ENCODE data around the gene FAM177A1.
"Not testable (repeated sequence)": the region's sequence is repeated elsewhere in the genome, so short reads cannot be mapped to it uniquely, and the experiment has no call there.

FAM177A1 gene

DNA sequence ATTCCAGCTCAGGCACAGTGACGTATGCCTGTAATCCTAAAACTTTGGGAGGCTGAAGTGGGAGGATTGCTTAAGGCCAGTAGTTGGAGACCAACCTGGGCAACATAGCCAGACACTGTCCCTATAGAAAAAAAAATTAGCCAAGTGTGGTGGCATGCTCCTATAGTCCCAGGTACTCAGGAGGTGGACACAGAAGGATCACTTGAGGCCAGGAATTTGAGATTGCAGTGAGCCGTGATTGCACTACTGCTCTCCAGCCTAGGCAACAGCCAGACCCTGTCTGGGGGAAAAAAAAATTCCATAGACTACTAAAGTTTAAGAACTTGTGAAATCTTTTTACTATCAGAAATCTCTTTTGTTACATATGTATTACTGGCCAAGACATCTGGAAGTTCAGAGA lies 6.6 kb downstream of the FAM177A1 start:
- no peak for DNase-seq (ENCODE audit: low read depth)
- in situ Hi-C loops (cut with HindIII; ENCODE audit: low sequenced_read_pairs): no loop called here
- TF ChIP-seq, protein P1, sequence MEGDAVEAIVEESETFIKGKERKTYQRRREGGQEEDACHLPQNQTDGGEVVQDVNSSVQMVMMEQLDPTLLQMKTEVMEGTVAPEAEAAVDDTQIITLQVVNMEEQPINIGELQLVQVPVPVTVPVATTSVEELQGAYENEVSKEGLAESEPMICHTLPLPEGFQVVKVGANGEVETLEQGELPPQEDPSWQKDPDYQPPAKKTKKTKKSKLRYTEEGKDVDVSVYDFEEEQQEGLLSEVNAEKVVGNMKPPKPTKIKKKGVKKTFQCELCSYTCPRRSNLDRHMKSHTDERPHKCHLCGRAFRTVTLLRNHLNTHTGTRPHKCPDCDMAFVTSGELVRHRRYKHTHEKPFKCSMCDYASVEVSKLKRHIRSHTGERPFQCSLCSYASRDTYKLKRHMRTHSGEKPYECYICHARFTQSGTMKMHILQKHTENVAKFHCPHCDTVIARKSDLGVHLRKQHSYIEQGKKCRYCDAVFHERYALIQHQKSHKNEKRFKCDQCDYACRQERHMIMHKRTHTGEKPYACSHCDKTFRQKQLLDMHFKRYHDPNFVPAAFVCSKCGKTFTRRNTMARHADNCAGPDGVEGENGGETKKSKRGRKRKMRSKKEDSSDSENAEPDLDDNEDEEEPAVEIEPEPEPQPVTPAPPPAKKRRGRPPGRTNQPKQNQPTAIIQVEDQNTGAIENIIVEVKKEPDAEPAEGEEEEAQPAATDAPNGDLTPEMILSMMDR (IDR thresholded peaks at IDR 0.05; ENCODE audit: low read depth, low read length, missing control alignments): no peak
- no peak overlapping the region for H3K4me3 ChIP-seq (ENCODE audit: low read depth, low read length)

DNA sequence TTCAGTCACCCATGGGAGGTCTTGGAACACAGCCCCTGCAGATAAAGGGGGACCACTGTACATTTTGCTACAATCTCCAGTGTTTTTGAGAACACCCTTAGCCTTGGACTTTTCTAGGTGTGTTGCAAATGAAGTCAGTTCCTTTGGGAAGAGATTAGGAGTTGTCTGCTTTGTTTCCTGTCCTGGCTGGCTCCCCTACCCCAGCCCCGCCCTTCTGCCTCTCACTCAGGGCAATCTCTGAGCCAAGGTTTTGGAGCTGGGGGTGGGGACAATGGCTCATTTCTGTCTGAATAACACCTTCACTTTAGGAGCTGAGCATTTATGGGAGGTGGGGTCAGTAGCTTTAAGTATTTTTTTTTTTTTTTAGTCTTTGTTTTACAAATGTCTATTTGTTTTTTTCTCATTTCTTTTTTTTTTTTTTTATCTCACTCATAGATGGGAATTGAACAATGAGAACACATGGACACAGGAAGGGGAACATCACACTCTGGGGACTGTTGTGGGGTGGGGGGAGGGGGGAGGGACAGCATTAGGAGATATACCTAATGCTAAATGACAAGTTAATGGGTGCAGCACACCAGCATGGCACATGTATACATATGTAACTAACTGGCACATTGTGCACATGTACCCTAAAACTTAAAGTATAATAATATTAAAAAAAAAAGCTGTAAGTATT lies 15.2 kb downstream of the FAM177A1 start:
- H3K4me3 ChIP-seq (ENCODE audit: low read depth, low read length); DNase-seq (ENCODE audit: low read depth); in situ Hi-C loops (cut with HindIII; ENCODE audit: low sequenced_read_pairs): not testable (repeated sequence)

DNA sequence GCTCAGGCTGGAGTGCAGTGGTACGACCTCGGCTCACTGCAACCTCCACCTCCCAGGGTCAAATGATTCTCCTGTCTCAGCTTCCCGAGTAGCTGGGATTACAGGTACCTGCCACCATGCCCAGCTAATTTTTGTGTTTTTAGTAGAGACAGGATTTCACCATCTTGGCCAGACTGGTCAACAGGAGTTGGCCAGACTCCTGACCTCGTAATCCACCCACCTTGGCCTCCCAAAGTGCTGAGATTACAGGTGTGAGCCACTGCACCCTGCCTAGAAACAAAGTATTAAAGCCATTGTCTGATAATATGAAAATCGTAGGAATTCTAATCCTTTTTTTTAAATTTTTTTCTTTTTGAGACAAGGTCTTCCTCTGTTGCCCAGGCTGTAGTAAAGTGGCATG lies 19.7 kb downstream of the FAM177A1 start:
- H3K4me3 ChIP-seq (ENCODE audit: low read depth, low read length); in situ Hi-C loops (cut with HindIII; ENCODE audit: low sequenced_read_pairs); DNase-seq (ENCODE audit: low read depth): not testable (repeated sequence)

DNA sequence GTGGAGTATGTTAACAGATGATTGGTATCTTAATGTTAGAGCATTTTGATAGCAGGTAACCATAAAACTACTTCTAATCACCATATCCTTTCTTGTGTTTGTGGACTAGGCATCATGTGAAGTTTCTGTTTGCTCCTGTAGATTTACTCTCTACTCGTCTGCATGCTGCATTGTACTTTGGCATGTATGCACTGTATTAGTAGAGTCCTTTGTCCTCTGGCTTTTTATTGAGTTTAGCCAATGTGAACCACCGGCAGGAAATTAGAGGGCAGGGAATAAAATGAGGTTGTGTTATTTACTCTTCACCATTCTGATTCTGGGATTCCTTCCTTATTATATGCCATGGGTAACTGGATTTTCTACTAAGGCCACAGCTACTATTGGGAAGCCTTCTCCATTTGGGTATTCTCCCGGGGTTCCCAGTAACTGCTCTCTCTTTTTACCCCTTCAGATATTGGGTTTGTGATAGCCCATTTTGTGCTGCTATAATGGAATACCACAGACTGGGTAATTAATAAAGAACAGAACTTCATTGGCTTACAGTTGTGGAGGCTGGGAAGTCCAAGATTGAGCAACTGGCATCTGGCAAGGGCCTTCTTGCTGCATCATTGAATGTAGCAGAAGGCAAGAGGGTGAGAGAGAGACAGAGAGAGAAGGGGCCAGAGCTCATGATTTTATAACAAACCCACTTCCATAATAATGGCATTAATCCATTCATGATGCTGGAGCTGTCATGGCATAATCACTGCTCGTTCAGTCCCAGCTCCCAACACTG lies 22.4 kb downstream of the FAM177A1 start:
- H3K4me3 ChIP-seq (ENCODE audit: low read depth, low read length): no peak overlapping the region
- TF ChIP-seq, protein P1 (IDR thresholded peaks at IDR 0.05; ENCODE audit: low read depth, low read length, missing control alignments): no peak
- no peak for DNase-seq (ENCODE audit: low read depth)
- in situ Hi-C loops (cut with HindIII; ENCODE audit: low sequenced_read_pairs): no loop called here

DNA sequence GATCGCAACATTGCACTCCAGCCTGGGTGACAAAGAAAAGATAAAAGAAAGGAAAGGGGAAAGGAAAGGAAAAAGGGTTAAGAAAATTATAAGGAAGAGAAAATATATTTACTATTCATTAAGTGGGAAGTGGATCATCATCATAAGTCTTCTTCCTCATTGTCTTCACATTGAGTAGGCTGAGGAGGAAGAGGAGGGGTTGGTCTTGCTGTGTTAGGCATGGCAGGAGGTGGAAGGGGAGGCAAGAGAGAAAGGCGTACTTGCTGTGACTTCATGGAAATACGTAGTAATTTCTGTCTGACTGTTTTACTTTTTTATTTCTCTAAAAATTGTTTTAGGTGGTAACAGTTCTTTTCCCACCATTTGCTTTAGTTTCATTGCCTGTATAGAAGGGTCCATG lies 26.2 kb downstream of the FAM177A1 start:
- H3K4me3 ChIP-seq (ENCODE audit: low read depth, low read length): no peak overlapping the region

DNA sequence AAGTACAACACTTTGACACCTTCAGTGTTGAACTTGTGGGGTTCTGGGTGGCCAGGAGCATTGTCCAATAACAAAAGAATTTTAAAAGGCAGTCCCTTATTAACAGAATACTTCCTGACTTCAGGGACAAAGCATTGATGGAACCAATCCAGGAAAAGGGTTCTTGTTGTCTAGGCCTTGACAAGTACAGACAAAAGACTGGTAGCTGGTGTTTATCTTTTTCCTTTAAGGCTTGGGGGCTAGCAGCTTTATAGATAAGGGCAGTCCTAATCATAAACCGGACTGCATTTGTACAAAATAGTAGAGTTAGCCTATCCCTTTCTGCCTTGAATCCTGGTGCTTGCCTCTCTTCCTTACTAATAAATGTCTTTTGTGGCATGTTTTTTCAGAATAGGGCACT lies 27.4 kb downstream of the FAM177A1 start:
- no peak for DNase-seq (ENCODE audit: low read depth)
- no peak overlapping the region for H3K4me3 ChIP-seq (ENCODE audit: low read depth, low read length)
- in situ Hi-C loops (cut with HindIII; ENCODE audit: low sequenced_read_pairs): no loop called here
- TF ChIP-seq, protein P1 (IDR thresholded peaks at IDR 0.05; ENCODE audit: low read depth, low read length, missing control alignments): no peak

More for the DNA sequence above, 26.2 kb downstream of the FAM177A1 start:
- DNase-seq (ENCODE audit: low read depth): no peak
- TF ChIP-seq, protein P1 (IDR thresholded peaks at IDR 0.05; ENCODE audit: low read depth, low read length, missing control alignments): no peak
- in situ Hi-C loops (cut with HindIII; ENCODE audit: low sequenced_read_pairs): no loop called here

DNA sequence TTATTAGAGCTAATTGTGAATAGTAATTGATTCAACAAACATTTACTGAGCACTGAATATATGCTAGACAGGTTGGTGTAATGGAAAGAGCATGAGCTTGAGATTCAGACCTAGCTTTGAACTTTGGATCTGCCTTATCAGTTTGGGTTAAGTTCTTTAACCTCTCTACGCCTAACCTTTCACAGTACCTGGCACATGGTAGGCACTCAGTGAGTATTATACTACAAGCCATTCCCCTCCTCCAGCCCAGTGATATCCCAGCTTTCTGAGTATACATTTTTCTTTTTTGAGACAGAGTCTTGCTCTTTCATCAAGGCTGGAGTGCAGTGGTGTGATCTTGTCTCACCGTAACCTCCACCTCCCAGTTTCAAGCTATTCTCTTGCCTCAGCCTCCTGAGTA lies 32.0 kb downstream of the FAM177A1 start:
- TF ChIP-seq, protein P1 (IDR thresholded peaks at IDR 0.05; ENCODE audit: low read depth, low read length, missing control alignments): no peak
- in situ Hi-C loops (cut with HindIII; ENCODE audit: low sequenced_read_pairs): no loop called here
- no peak for DNase-seq (ENCODE audit: low read depth)
- no peak overlapping the region for H3K4me3 ChIP-seq (ENCODE audit: low read depth, low read length)
